GM21367 (cell line): ENCODE results near the gene SLC44A5.
"Not testable (repeated sequence)": the region's sequence is repeated elsewhere in the genome, so short reads cannot be mapped to it uniquely, and the experiment has no call there.

Experiments
- ATAC-seq: cut with Tn5 transposase; IDR thresholded peaks from one replicate; pipeline ENCODE4 v1.9.1; 2021; ENCODE audit not compliant: unreplicated experiment

Gene SLC44A5

DNA sequence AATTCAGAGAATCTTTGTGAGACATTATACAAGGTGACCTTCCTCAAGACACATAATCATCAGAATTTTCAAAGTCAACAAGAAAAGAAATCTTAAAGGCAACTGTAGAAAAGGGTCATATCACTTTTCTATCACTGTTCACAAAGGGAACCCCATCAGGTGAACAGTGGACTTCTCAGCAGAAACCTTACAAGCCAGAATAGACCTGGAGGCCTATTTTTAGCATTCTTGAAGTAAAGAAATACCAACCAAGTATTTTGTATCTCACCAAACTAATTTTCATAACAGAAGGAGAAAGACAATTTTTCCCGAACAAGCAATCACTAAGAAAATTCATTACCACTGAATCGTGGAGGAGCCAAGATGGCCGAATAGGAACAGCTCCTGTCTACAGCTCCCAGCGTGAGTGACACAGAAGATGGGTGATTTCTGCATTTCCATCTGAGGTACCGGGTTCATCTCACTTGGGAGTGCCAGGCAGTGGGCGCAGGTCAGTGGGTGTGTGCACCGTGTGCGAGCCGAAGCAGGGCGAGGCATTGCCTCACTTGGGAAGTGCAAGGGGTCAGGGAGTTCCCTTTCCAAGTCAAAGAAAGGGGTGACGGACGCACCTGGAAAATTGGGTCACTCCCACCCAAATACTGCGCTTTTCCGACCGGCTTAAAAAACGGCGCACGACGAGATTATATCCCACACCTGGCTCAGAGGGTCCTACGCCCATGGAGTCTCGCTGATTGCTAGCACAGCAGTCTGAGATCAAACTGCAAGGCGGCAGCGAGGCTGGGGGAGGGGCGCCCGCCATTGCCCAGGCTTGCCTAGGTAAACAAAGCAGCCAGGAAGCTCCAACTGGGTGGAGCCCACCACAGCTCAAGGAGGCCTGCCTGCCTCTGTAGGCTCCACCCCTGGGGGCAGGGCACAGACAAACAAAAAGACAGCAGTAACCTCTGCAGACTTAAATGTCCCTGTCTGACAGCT, 235.2 kb downstream of the SLC44A5 start:
- ATAC-seq: not testable (repeated sequence)

DNA sequence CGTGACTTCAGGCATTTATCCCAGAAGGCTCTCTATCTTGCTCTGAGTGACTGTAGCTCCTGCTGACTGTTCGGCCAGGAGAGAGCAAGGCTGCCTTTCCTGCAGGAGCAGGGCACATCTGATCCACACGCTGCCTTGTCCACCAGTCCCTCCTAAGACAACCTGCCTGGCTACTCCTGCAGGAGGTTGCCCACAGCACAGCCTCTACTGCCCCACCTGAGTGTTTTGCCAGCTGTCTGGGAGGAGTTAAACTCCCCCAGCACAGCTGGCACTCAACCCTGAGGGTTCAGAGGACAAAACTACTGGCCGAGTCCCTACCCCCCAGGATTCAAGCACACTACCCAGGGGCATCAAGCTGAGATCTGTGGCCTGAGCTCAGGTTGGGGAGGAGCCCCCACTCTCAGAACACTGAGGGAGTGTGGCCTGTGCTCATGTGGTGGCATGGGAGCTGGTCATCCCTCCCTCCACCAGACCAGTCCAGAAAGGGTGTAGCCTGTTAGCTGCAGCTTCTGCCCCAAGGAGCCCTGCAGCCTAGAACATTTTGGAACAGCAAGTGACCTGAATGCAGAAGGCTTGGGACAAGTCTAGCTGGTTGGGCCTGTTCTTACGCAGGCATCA, 237.3 kb downstream of the SLC44A5 start:
- ATAC-seq: no peak

DNA sequence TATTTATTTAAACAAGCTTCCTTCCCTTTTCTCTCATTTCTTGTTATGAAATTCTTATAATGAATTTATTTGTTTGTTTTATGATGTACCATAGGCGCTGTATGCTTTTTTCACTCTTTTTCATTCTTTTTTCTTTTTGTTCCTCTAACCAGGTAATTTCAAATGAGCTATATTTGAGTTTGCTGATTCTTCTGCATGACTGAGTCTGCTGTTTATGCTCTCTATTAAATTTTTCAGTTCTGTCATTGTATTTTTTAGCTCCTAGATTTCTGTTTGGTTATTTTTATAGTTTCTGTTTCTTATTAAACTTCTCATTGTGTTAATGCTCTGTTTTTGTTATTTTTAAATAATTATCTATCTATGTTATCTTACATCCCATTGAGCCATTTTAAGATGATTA, 244.3 kb downstream of the SLC44A5 start:
- no peak for ATAC-seq

DNA sequence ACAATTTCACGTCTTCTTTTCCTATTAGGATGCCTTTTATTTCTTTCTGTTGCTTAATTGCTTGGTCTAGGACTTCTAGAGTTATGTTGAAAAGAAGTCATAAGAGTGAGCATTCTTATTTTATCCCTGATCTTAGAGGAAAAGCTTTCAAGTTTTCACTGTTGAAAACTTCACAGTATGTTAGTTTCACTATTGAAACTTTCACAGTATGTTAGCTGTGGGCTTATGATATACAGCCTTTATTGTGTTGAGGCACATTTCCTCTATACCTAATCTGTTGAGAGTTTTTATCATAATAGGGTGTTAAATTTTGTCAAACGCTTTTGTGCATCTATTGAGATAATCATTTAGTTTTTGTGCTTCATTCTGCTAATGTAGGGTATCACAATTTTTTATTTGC, 249.7 kb downstream of the SLC44A5 start:
- no peak for ATAC-seq

DNA sequence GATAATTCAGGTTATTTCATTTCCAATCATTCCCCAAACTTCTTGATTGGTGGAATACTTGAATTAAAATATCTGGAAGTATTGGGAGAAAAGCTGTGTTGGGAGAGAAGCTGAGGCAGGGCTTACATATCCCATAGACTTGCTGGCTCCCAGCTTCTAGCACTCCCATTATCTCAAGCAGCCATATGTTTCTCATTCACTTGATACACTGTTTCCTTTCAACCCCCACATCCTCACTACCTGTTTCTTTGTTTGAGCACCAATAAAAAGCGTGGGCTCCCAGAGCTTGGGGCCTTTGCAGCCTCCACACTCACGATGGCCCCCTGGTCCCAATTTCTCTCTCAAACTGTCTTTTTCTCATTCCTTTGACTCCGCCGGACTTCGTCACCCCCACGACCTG, 256.6 kb downstream of the SLC44A5 start:
- ATAC-seq: not testable (repeated sequence)

DNA sequence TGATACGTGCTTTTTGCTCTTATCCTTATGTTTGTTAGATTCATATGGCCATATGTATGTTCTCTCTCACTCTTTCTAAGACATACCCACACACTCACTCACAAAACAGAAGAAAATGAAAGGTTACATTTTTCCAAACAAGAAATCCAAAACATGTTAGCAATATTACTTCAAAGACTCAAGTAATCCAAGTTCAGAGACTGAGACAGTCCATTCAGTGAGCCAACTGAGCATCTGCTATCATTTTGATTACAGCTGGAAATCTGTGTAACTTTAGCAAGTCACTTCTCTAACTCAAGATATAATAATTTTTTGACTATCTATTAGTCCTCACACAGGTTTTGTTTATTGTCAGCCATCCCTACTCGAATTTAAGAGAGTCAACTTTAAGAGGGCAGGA, 257.9 kb downstream of the SLC44A5 start:
- ATAC-seq: no peak

DNA sequence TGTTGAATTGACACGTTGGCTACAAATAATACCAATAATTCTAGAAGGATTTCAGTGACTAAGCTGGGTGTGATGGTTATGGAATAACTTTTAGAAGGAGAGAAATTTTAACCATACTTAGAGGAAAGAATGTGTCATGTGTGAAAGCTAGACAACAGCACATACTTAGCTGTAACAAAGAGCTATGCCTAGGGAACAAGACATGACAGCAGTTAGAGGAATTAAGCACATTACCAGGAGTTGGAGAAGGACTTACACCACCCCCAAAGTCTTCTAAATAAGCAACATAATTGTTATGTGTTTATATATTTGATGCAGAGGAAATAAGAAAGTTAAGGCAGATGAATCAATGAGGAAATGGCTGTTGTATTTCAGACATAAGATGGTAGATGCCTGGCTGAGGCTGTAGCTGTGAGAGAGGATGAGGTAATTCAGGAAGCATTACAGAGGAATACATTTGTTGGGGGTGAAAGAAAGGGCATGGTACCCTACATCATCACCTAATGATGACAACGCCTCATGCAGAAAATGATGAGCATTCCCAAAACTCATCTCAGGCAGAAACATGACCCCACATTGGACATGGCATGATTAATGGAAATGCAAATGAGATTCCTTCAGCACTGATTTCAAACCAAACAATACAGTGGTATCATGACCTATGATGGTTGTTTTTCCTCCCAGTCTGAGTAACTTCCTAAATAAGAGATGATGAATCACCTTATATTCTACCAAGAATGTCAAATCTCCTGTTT, 265.2 kb downstream of the SLC44A5 start:
- no peak for ATAC-seq

DNA sequence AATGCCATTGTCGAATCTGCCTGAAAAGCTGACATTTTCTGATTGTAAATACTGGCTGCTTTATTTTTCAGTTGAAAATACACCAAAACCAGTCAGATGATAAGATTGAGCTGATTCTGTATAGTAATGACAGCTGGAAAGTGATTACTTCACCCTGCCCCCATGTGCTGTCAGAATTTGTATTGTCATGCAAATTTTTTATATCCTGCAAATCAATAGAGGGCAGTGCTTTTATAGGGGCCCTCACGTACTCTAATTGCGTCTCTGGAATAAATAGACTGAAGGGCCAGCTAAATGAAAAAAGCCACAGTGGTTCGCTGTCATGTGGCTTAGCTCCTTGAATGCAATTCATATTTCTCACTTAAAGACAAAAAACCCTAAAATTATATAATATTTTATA, 268.1 kb downstream of the SLC44A5 start:
- no peak for ATAC-seq

DNA sequence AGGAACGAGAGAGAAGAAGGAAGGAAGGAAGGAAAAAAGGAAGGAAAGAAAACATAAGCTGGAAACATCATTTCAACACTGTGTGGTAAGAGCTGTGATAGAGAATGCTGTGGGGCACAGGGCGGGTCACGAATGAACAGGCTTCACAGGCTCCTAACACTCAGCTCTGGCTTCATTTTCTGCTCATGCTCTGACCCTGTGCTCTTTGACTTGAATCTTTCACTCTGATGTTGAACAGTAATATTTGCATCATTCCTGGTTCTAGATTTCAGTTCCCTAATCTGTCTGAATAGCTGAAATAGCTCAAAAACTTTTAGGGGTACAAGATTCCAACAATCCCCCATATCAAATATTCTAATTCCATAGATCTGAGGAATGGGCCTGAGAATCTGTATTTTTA, 269.4 kb downstream of the SLC44A5 start:
- peak; percentile 48 for ATAC-seq

DNA sequence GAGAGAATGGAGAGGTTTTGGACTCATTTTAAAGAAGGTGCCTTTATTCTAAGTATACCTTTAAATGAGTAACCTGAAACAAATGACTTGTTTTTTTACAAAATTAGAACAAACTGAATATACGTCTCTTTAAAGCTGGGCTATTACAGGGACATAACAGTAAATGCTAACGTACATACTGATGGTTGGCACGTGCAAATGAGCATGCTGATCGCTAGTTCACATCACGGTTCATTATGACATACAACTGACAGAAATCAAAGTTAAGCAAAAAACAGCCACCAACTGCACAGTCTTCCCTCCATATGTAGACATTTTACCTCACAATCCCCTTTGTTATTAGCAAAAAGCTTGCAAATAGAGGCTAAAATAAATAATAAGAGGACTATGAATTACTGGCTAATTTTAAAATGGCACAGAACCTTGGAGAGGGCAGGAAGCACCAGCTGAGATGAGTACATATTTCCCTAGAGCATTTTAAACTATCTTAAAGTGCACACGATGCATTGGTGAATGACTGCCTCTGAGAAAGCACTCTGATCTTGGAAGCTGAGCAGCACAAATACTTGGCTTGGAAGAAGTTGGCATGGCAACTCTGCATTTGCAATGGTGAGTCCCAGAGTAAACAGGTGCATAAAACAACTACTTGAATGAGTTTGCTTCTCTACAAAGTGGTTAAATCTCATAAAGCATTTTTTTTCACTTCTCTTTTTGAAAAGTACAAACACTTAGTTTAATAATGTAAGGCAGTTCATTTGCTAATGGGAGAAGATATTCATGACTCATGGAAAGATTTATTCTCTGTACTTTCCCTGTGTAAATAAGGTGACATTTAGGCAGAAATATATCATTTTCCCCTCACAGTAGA, 272.1 kb downstream of the SLC44A5 start:
- peak; percentile 92 for ATAC-seq

DNA sequence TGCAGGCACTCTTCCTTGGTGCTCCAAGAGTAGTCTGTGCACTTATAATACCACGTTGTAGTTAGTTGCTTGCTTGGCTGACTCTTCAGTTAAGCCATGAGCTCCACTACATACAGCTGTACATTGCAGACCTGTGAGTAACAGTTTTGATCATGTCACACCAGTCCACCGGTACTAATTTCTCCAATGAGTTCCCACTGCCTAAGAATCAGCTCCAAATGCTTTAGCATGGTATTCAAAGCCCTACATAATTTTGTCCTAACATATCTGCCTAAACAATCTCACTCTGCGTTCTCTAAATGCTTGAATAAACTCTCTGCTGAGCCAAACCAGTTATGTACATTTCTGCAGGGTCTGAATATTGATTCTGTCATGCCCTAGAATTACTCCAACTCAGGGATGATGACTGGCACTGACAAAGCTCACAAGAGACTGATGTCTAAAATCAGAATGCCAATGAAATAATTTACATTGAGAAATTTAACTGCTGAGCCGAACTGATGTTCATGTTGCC, 276.0 kb downstream of the SLC44A5 start:
- ATAC-seq: no peak

DNA sequence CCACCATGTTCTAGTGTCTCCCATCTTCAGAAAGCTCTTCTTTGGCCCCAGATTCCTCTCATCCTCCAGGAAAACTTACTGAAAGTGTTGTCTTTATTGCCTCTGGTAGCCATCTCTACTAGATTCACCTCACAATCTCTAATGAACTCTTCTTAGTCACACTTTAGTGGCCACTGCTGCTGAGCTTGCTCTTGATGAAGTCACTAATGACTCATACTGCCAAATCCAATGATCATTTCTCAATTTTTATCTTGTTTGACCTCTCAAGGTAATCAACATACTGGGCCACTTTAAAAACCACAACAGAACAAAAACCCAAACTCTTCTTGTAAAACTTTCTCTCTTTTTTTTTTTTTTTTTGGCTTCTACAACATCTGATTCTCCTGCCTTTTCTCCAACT, 280.3 kb downstream of the SLC44A5 start:
- no peak for ATAC-seq

DNA sequence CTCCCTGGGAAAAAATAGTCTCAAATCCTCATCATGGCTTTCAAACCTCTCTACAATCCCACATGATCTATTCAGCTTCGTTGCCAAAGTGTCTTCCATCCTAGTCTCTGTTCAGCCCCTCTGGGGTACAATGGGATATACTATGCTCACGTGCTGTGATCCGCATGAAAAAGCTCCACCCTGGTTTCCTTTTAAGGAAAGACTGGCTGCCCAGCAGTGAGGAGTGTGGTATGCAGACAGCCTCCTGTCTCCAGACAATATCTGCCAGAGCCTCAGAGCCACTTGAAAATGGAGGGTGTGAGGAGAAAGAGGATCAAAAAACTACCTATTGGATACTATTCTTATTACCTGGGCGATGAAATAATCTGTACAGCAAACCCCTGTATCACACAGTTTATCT, 282.2 kb downstream of the SLC44A5 start:
- ATAC-seq: no peak

DNA sequence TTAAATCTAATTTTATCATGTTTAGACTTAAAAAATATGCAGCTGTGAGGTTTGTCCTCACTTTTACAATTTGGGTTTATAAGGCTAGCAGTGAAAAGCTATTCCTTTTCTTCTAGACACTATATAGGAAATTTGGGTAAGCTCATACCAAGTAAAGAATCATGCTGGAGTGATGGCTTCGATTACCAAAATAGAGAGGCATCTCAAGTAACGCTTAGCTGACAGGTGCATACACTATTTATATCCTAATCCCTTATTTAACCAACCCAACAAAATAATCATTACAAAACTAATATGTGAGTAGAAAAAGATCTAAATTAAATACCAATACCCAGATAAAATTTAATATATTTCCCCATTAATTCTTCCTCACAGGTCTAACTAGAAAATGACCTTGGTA, 283.5 kb downstream of the SLC44A5 start:
- no peak for ATAC-seq

DNA sequence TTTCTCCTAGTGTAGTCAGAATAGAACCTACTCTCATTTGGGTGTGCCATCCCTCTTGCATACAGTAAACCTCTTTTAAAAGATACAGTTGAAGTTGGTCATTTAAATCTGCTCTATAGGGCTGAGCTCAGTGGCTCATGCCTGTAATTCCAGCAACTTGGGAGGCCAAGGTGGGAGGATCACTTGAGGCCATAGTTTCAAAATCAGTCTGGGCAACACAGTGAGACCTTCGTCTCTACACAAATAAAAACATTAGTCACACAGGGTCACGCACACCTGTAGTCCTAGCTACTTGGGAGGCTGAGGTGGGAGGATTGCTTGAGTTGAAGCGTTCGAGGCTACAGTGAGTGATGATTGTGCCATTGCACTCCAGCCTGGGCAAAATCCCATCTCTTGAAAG, 292.9 kb downstream of the SLC44A5 start:
- ATAC-seq: no peak

DNA sequence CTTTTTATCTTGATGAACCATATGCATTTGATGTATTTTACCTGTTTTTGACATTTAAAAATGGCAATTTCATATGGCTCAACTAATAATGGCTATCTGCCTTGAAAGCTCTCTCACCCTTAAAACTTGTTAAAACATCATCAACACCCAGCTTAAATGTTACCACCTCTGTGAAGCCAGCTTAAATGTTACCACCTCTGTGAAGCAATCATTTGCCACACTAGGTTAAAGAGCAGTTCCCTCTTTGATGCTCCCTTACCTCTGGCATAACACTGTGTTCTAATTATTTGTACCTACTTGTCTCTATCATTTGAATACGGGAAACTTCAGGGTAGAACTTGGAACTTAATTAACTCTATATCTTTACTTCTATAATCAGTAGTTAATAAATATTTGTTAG, 294.7 kb downstream of the SLC44A5 start:
- no peak for ATAC-seq

DNA sequence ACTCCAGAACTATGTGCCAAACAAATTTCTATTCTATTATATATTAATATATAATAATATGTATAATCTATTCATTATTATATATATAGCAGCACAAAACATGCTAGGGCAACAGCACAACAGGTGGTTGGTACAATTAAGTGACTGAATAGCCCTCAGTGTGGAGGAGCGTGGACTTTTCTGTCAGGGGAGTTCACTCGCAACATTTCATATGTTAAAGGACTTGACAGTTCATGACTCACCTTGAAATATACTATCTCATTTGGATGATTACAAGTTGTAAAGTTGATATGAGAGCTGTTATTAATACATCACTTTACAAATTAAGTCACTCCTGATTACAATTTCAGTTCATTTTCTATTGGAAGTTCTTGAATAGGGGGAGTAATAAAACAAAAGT, 298.3 kb downstream of the SLC44A5 start:
- no peak for ATAC-seq

DNA sequence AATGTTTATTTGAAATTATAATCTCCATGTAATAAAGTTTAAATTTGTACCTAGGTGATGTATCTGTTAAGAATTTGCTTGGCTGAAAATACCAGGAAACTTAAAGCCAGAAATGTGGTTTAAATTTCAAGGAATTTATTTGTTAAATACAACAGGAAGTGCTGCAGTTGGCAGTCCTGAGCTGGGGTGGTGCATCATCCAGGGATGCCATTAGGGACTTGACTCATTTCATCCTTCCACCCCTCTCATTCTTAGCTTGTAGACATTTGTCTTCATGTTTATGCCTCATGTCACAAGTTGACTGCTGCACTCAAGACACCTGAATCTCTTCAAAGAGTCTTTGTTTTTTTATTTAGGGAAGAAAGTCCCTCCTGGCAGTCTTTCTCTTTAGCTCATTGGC, 300.8 kb downstream of the SLC44A5 start:
- no peak for ATAC-seq

DNA sequence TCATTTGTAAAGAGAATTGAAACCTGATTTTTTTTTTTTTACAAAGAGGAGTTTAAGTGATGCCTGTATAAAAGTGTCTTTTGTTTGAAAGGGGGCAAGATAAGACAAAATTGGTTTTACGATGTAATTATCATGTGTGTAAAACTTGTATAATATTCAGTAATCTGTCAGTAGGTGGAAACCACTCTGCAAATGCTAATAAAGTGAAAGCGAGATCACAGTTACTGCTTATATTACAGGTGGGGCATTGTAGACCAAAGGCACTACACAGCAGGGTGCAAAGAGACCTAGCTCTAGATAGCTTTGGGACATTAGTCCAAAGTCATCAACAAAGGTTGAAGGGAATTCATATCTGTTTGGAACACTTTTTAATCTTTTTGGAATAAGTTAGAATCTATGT, 302.5 kb downstream of the SLC44A5 start:
- no peak for ATAC-seq

DNA sequence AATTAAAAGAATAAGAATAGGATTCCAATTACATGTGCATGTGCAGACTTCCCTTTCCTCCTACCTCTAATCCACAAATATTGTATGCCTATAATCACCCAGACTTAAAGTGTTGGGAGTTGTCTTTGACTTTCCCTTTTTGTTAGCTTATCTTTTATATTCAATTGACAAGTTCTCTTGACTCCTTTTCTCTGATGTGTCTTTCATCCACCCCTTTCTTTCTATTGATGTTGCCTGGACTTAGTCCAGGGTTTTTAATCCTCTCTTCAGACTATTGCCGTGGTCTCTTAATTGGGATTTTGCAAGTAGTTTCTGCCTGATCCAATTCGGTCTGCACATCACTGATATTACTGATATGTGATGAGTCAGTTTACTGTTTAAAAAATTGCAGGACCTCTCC, 305.9 kb downstream of the SLC44A5 start:
- ATAC-seq: no peak

DNA sequence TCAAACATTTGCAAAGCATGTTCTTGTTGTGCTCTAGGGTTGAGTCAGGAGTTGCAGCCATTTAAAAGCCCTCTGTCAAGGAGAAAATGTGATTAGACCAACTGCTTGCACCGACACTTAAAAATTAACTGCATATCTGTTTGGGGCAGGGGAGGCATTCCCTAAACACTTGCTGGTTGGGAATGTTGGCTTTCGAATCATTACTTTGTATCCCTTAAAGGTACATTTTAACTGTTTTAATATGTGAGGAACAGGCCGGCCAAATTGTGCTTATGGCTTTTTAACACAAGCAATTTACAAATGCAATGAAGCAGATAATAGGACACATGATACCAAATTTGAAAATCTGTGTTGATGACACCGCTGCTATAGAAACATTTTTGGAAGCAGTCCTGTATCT, 317.6 kb downstream of the SLC44A5 start:
- no peak for ATAC-seq
